PC-9 (cell line): ENCODE results near the gene SPON2. TPM values are rescaled to one million over a fixed set of nuclear protein-coding genes. Genes with fewer than 3 reads are reported as not detected.

ENCODE experiments used
- BruUV-seq: library from RNA; stranded (reverse); fragments of 400-500 nt; replicated peaks from 2 replicates; lab custom pipeline; 2021; lab: Mats Ljungman, UMichigan
- CTCF ChIA-PET: fragments of 300-600 bp; sonication (Branson Sonifier 250); formaldehyde crosslinking; loops from one replicate; lab custom pipeline; 2022; ENCODE audit warnings: antibody characterized with exemption; lab: Charles Lee
- POLR2A ChIA-PET: fragments of 300-600 bp; sonication (Branson Sonifier 250); formaldehyde crosslinking; loops from one replicate; lab custom pipeline; 2022; ENCODE audit warnings: antibody characterized with exemption; ENCODE audit not compliant: unreplicated experiment; lab: Charles Lee
- DNase-seq, 2 experiments: peaks; one replicate each; pipeline versions ENCODE4 v3.0.0 to v3.0.0-alpha.2; 2015 to 2022; ENCODE audit warnings: mixed read lengths in 1 of 2
- H2AFZ ChIP-seq: fragments of 200-600 bp; sonication (generic); 2 replicates; pipeline ENCODE4 v1.8.1; 2017; ENCODE audit warnings: antibody characterized with exemption
- H3F3A ChIP-seq: fragments of 200-600 bp; sonication (generic); 2 replicates; pipeline ENCODE4 v1.8.1; 2017; ENCODE audit warnings: antibody characterized with exemption, mild to moderate bottlenecking, low read depth; ENCODE audit not compliant: insufficient read depth
- H3K27ac ChIP-seq: fragments of 200-600 bp; sonication (generic); 2 replicates; pipeline ENCODE4 v1.6.1; 2016; ENCODE audit warnings: mixed run types
- H3K27me3 ChIP-seq: fragments of 200-600 bp; sonication (generic); 2 replicates; pipeline ENCODE4 v1.6.1; 2016; ENCODE audit warnings: low read depth, mixed run types; ENCODE audit not compliant: insufficient read depth
- H3K36me3 ChIP-seq: fragments of 200-600 bp; sonication (generic); 2 replicates; pipeline ENCODE4 v1.6.1; 2016; ENCODE audit warnings: low read depth, mixed run types
- H3K4me1 ChIP-seq: fragments of 200-600 bp; sonication (generic); replicated peaks from 2 replicates; pipeline ENCODE4 v1.6.1; 2016; ENCODE audit warnings: mixed run types; ENCODE audit not compliant: insufficient read depth
- H3K4me2 ChIP-seq: fragments of 200-600 bp; sonication (generic); 2 replicates; pipeline ENCODE4 v1.6.1; 2017; ENCODE audit warnings: mixed run types
- H3K4me3 ChIP-seq: fragments of 200-600 bp; sonication (generic); 2 replicates; pipeline ENCODE4 v1.6.1; 2016; ENCODE audit warnings: mixed run types
- H3K79me2 ChIP-seq: fragments of 200-600 bp; sonication (generic); 2 replicates; pipeline ENCODE4 v1.6.1; 2017; ENCODE audit warnings: low read depth, mixed run types
- H3K9me2 ChIP-seq: fragments of 200-600 bp; sonication (generic); 2 replicates; pipeline ENCODE4 v1.8.1; 2017; ENCODE audit warnings: mild to moderate bottlenecking; ENCODE audit not compliant: insufficient read depth
- H3K9me3 ChIP-seq: fragments of 200-600 bp; sonication (generic); 2 replicates; pipeline ENCODE4 v1.8.1; 2016; ENCODE audit warnings: low read depth; ENCODE audit not compliant: insufficient read depth
- H4K20me1 ChIP-seq: fragments of 200-600 bp; sonication (generic); 2 replicates; pipeline ENCODE4 v1.8.1; 2017; ENCODE audit not compliant: insufficient read depth
- EZH2 ChIP-seq: fragments of 200-600 bp; sonication (generic); IDR thresholded peaks from 2 replicates; pipeline ENCODE4 v1.8.0; 2017; ENCODE audit warnings: antibody characterized with exemption, low read depth
- intact Hi-C: fragments of 100-400 bp; cut with micrococcal nuclease; formaldehyde crosslinking; loops from one replicate; pipeline ENCODE4 v1.10.0; 2022; ENCODE audit not compliant: unreplicated experiment
- total RNA-seq: library from RNA; stranded (reverse); gene quantifications from 2 replicates; pipeline ENCODE4 v1.2.3, GENCODE V29; 2021
- TF ChIP-seq, protein P1 (sequence below): fragments of 200-600 bp; sonication (generic); conservative IDR thresholded peaks from 2 replicates; pipeline ENCODE4 v1.6.1; 2017; ENCODE audit warnings: mixed run types, antibody characterized with exemption, mild to moderate bottlenecking, moderate library complexity

Gene SPON2
- total RNA-seq, 1 experiment from 2014 or later, result 2.0 TPM

DNA sequence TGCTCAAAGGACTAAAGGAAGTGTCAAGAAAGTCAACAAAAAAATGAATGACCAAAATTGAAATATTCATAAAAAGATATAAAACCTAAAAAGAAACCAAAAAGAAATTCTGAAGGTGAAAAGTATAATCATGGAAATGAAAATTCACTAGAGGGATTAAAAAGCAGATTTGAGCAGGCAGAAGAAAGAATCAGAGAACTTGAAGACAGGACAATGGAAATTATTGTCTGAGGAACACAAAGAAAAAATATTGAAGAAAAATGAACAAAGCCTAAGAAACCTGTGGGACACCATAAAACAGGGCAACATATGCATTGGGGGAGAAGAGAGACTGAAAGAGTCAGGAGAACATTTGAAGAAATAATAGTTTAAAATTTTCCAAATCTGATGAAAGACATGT lies 9.9 kb upstream of the SPON2 start:
- Histone ChIP-seq H3K4me1 (no peaks in the 10 kb centered on the region), H3K9me2 (no peaks in the 10 kb centered on the region), H3K27me3 (no peaks in the 10 kb centered on the region), H3K4me3 (no peak overlapping the region), H2AFZ (no peak overlapping the region), H3K9me3 (peaks cover 8% of the 10 kb centered on the region; the same call in 1 of the 2 replicates), H3K27ac (no peak overlapping the region), H3K79me2 (no peaks in the 10 kb centered on the region), H3K36me3 (no peaks in the 10 kb centered on the region), H3F3A (no peaks in the 10 kb centered on the region), H3K4me2 (no peak overlapping the region), H4K20me1 (no peaks in the 10 kb centered on the region)
- intact Hi-C loops, result no loop called here
- POLR2A ChIA-PET, result no interaction called here
- CTCF ChIA-PET, result no interaction called here
- TF ChIP-seq, protein P1, sequence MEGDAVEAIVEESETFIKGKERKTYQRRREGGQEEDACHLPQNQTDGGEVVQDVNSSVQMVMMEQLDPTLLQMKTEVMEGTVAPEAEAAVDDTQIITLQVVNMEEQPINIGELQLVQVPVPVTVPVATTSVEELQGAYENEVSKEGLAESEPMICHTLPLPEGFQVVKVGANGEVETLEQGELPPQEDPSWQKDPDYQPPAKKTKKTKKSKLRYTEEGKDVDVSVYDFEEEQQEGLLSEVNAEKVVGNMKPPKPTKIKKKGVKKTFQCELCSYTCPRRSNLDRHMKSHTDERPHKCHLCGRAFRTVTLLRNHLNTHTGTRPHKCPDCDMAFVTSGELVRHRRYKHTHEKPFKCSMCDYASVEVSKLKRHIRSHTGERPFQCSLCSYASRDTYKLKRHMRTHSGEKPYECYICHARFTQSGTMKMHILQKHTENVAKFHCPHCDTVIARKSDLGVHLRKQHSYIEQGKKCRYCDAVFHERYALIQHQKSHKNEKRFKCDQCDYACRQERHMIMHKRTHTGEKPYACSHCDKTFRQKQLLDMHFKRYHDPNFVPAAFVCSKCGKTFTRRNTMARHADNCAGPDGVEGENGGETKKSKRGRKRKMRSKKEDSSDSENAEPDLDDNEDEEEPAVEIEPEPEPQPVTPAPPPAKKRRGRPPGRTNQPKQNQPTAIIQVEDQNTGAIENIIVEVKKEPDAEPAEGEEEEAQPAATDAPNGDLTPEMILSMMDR, result no peak
- no peak for TF ChIP-seq EZH2
- no peak for DNase-seq
- BruUV-seq, result no TSS peak

DNA sequence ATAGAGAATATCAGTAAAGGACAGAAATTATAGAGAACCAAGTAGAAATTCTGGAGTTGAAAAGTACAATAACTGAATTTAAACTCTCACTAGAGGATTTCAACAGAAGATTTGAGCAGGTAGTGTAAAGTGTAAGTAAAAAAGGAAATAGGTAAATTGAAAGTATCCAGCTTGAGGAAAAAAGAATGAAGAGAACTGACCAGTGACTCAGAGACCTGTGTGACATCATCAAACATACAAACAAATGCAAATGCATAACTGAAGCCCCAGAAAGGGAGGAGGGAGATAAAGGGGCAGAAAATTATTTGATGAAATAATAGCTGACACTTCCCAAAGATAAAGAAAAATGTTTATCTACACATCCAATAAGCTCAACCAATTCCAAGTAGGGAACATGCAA lies 8.3 kb upstream of the SPON2 start:
- Histone ChIP-seq H3K27ac (no peak overlapping the region), H3K4me3 (no peak overlapping the region), H3K9me2 (no peaks in the 10 kb centered on the region), H3K27me3 (no peaks in the 10 kb centered on the region), H2AFZ (no peak overlapping the region), H3K4me1 (no peaks in the 10 kb centered on the region), H3F3A (no peaks in the 10 kb centered on the region), H3K9me3 (peaks cover 8% of the 10 kb centered on the region; the same call in 1 of the 2 replicates), H3K36me3 (no peaks in the 10 kb centered on the region), H4K20me1 (no peaks in the 10 kb centered on the region), H3K4me2 (no peak overlapping the region), H3K79me2 (no peaks in the 10 kb centered on the region)
- ChIA-PET POLR2A (no interaction called here), CTCF (no interaction called here)
- TF ChIP-seq EZH2, result no peak
- TF ChIP-seq, protein P1, result no peak
- no TSS peak for BruUV-seq
- no peak for DNase-seq
- intact Hi-C loops, result no loop called here

DNA sequence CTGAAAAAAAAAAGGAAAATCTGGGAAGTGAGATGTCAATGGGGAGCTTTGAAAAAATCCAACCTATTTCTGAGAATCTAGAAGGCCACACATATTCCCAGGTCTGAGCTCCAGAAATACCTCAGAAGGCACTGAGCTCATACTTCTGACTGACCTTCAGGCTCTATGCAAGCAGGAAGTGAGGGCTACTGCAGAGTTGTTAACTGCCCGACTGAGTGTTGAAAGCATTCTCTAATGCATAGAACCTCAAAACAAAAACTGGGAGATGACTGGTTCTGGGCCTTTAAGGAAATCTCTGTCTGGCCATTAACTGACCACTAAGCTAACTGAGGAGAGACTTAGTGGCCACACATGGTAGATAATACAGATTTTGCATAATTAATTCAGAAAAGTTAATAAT lies 7.6 kb upstream of the SPON2 start:
- no peak for DNase-seq
- H3F3A ChIP-seq, result no peaks in the 10 kb centered on the region
- no TSS peak for BruUV-seq
- H3K4me2 ChIP-seq, result no peak overlapping the region
- H3K9me3 ChIP-seq, result peaks cover 8% of the 10 kb centered on the region; the same call in 1 of the 2 replicates
- no peak overlapping the region for H2AFZ ChIP-seq
- CTCF ChIA-PET, result no interaction called here
- intact Hi-C loops, result no loop called here
- no peaks in the 10 kb centered on the region for H4K20me1 ChIP-seq
- H3K27ac ChIP-seq, result no peak overlapping the region
- POLR2A ChIA-PET, result no interaction called here
- no peaks in the 10 kb centered on the region for H3K36me3 ChIP-seq
- no peaks in the 10 kb centered on the region for H3K79me2 ChIP-seq
- no peaks in the 10 kb centered on the region for H3K9me2 ChIP-seq
- no peak overlapping the region for H3K4me3 ChIP-seq
- H3K4me1 ChIP-seq, result no peaks in the 10 kb centered on the region
- no peaks in the 10 kb centered on the region for H3K27me3 ChIP-seq
- no peak for TF ChIP-seq EZH2
- TF ChIP-seq, protein P1, result no peak
